Astrocyte of the cerebellum (primary cell): Measurements from ENCODE around the gene MCL1.

Experiments used
- DNase-seq: peaks from one replicate; pipeline ENCODE4 v3.0.0-alpha.2; 2011; ENCODE audit warnings: low read depth
- H3K4me3 ChIP-seq: 2 replicates; pipeline ENCODE4 v1.5.1; 2011; ENCODE audit warnings: mild to moderate bottlenecking, low read depth, low read length, moderate library complexity
- in situ Hi-C: cut with HindIII; loops from 2 replicates; pipeline ENCODE4 v1.10.0; 2017; ENCODE audit warnings: low sequenced_read_pairs
- TF ChIP-seq, protein P1 (sequence below): IDR thresholded peaks from 2 replicates; pipeline ENCODE4 v1.5.1; 2012; ENCODE audit warnings: low read length, low read depth, moderate library complexity, mild to moderate bottlenecking; ENCODE audit errors: missing control alignments

Gene MCL1

GRCh38 chr1:150558761-150559655, 20.4 kb downstream of the MCL1 start:
- TF ChIP-seq, protein P1, sequence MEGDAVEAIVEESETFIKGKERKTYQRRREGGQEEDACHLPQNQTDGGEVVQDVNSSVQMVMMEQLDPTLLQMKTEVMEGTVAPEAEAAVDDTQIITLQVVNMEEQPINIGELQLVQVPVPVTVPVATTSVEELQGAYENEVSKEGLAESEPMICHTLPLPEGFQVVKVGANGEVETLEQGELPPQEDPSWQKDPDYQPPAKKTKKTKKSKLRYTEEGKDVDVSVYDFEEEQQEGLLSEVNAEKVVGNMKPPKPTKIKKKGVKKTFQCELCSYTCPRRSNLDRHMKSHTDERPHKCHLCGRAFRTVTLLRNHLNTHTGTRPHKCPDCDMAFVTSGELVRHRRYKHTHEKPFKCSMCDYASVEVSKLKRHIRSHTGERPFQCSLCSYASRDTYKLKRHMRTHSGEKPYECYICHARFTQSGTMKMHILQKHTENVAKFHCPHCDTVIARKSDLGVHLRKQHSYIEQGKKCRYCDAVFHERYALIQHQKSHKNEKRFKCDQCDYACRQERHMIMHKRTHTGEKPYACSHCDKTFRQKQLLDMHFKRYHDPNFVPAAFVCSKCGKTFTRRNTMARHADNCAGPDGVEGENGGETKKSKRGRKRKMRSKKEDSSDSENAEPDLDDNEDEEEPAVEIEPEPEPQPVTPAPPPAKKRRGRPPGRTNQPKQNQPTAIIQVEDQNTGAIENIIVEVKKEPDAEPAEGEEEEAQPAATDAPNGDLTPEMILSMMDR: no peak
- no peak for DNase-seq
- in situ Hi-C loops: no loop called here
- H3K4me3 ChIP-seq: no peak overlapping the region

GRCh38 chr1:150558303-150558704, 21.1 kb downstream of the MCL1 start:
- DNase-seq: no peak
- TF ChIP-seq, protein P1: no peak
- H3K4me3 ChIP-seq: no peak overlapping the region
- in situ Hi-C loops: no loop called here

DNA sequence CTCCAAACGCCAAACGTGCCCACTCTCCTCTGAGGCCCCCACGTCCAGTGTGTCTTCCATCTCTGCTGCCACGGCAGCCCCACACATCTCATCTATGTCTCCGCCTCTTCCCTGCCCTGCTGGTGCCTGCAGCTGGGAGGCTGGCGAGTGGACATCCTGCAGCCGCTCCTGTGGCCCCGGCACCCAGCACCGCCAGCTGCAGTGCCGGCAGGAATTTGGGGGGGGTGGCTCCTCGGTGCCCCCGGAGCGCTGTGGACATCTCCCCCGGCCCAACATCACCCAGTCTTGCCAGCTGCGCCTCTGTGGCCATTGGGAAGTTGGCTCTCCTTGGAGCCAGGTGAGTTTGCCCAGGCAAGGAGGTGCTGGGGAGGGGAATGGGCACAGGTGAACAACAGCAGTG, 21.6 kb downstream of the MCL1 start:
- in situ Hi-C loops: no loop called here
- no peak overlapping the region for H3K4me3 ChIP-seq

GRCh38 chr1:150557065-150557600, 22.3 kb downstream of the MCL1 start:
- no peak for DNase-seq
- TF ChIP-seq, protein P1: no peak
- in situ Hi-C loops: no loop called here
- no peak overlapping the region for H3K4me3 ChIP-seq

More for the DNA sequence above, 21.6 kb downstream of the MCL1 start:
- no peak for DNase-seq
- TF ChIP-seq, protein P1: no peak

GRCh38 chr1:150555971-150556865, 23.2 kb downstream of the MCL1 start:
- in situ Hi-C loops: no loop called here
- no peak overlapping the region for H3K4me3 ChIP-seq
- no peak for DNase-seq
- TF ChIP-seq, protein P1: no peak

- in situ Hi-C loops: no loop called here
- no peak for DNase-seq
- TF ChIP-seq, protein P1: no peak
- no peak overlapping the region for H3K4me3 ChIP-seq
These were observed 24.0 kb downstream of the MCL1 start for GRCh38 chr1:150555198-150555970.
